HEK293 (cell line): Measurements from ENCODE around the gene APCDD1.

Source experiments
- GLI4 ChIP-seq: fragments of 450-650 bp; formaldehyde crosslinking; IDR thresholded peaks from 2 replicates; pipeline ENCODE4 v1.5.1; 2016; ENCODE audit warnings: missing biosample characterization, missing genetic modification characterization
- TRIM28 ChIP-seq: IDR thresholded peaks from 2 replicates; pipeline ENCODE4 v1.6.1; 2011; ENCODE audit warnings: low read length, control low read depth, borderline replicate concordance
- ZNF138 ChIP-seq: fragments of 450-650 bp; formaldehyde crosslinking; IDR thresholded peaks from 2 replicates; pipeline ENCODE4 v1.5.1; 2016; ENCODE audit warnings: missing biosample characterization, missing genetic modification characterization, borderline replicate concordance
- ZNF37A ChIP-seq: fragments of 450-650 bp; IDR thresholded peaks from 2 replicates; pipeline ENCODE4 v1.5.1; 2018; ENCODE audit warnings: missing biosample characterization, missing genetic modification characterization
- ZNF558 ChIP-seq: fragments of 450-650 bp; formaldehyde crosslinking; IDR thresholded peaks from 2 replicates; pipeline ENCODE4 v1.5.1; 2016; ENCODE audit warnings: missing biosample characterization, missing genetic modification characterization
- TF ChIP-seq, protein P1 (sequence below): fragments of 450-650 bp; formaldehyde crosslinking; IDR thresholded peaks from 2 replicates; pipeline ENCODE4 v1.5.1; 2016; ENCODE audit warnings: missing biosample characterization, missing genetic modification characterization
- TF ChIP-seq, protein P2 (sequence below): fragments of 450-650 bp; formaldehyde crosslinking; IDR thresholded peaks from 2 replicates; pipeline ENCODE4 v1.5.1; 2016; ENCODE audit warnings: missing biosample characterization, missing genetic modification characterization

DNA sequence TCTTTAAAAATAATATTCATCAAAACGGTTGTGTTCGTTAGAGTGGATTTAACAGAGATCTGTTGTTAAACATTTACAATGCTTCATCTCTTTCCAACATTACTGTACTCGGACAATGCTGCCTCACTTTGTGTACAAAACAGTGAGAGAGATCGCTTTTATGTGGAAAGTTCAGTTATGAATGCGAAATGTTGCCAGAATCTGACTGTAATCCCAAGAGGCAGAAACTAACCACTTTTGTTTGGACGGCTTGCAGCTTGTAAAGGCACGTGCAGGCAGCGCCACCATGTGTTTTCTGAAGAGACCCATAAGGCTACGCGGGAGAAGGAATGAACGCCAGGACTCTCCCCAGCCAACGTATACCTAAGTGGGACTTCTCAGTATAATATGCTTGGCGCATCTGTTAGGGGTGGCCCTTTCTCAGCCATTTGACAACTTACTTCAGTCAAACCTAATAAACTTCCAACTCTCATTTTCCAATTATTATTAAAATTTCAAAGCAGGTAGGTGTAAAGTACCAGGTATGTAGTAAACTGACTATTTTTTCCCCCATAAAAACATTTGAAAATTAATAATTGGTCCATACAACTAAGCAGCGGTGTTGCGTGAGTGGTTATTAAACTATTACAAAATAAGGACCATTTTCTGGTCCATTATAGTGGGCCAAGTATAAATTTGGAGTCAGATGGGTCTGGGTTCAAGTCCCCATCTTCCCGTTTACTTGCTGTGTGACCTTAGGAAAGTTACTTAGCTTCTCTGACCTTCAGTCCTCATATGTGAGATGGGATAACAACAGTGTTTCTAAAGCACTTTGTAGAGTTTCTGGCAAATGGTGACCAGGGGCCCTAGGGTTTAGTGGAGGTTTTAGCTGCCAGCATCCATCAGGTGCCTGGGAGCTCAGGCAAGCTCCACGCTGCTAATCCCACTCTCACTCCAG lies 65.8 kb downstream of the APCDD1 start:
- no peak for TF ChIP-seq ZNF37A (tag by site-specific recombination)
- TF ChIP-seq ZNF558, result no peak
- TF ChIP-seq, protein P1, sequence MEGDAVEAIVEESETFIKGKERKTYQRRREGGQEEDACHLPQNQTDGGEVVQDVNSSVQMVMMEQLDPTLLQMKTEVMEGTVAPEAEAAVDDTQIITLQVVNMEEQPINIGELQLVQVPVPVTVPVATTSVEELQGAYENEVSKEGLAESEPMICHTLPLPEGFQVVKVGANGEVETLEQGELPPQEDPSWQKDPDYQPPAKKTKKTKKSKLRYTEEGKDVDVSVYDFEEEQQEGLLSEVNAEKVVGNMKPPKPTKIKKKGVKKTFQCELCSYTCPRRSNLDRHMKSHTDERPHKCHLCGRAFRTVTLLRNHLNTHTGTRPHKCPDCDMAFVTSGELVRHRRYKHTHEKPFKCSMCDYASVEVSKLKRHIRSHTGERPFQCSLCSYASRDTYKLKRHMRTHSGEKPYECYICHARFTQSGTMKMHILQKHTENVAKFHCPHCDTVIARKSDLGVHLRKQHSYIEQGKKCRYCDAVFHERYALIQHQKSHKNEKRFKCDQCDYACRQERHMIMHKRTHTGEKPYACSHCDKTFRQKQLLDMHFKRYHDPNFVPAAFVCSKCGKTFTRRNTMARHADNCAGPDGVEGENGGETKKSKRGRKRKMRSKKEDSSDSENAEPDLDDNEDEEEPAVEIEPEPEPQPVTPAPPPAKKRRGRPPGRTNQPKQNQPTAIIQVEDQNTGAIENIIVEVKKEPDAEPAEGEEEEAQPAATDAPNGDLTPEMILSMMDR, result peak; percentile 89
- TF ChIP-seq, protein P2, sequence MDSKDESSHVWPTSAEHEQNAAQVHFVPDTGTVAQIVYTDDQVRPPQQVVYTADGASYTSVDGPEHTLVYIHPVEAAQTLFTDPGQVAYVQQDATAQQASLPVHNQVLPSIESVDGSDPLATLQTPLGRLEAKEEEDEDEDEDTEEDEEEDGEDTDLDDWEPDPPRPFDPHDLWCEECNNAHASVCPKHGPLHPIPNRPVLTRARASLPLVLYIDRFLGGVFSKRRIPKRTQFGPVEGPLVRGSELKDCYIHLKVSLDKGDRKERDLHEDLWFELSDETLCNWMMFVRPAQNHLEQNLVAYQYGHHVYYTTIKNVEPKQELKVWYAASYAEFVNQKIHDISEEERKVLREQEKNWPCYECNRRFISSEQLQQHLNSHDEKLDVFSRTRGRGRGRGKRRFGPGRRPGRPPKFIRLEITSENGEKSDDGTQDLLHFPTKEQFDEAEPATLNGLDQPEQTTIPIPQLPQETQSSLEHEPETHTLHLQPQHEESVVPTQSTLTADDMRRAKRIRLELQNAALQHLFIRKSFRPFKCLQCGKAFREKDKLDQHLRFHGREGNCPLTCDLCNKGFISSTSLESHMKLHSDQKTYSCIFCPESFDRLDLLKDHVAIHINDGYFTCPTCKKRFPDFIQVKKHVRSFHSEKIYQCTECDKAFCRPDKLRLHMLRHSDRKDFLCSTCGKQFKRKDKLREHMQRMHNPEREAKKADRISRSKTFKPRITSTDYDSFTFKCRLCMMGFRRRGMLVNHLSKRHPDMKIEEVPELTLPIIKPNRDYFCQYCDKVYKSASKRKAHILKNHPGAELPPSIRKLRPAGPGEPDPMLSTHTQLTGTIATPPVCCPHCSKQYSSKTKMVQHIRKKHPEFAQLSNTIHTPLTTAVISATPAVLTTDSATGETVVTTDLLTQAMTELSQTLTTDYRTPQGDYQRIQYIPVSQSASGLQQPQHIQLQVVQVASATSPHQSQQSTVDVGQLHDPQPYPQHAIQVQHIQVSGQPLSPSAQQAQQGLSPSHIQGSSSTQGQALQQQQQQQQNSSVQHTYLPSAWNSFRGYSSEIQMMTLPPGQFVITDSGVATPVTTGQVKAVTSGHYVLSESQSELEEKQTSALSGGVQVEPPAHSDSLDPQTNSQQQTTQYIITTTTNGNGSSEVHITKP (tag by site-specific recombination), result no peak
- TF ChIP-seq TRIM28, result no peak
- no peak for TF ChIP-seq ZNF138 (tag by site-specific recombination)
- no peak for TF ChIP-seq GLI4
